ENCODE results near the gene MAP2K6.
A peak's percentile ranks its signal among the peaks of the same experiment; 100 is the strongest.

Gene MAP2K6

DNA sequence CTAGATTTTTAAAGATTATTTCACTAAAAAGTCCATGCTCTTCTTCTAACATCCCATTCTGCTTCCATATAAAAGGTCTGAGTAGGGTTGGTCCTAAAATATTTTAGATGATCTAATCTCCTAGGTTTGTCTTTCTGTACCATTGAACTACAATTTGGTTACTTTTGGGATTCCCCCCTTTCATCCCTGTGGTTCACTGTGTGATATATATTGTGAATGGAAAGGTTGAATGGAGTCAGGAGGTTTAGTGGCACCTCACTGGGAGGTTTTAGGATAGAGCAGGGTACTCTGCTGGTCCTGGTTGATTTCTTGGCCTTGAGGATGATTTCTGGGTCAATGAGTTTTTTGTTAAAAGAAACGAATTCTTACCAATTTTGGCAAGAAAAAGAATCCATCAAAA lies 29.5 kb downstream of the MAP2K6 start:
- H3K36me3 ChIP-seq (ENCODE audit: control insufficient read depth, insufficient read depth, low read length), result no peaks in the 10 kb centered on the region
- DNase-seq (ENCODE audit: extremely low read depth, insufficient read length), result no peak
- TF ChIP-seq, protein P1, sequence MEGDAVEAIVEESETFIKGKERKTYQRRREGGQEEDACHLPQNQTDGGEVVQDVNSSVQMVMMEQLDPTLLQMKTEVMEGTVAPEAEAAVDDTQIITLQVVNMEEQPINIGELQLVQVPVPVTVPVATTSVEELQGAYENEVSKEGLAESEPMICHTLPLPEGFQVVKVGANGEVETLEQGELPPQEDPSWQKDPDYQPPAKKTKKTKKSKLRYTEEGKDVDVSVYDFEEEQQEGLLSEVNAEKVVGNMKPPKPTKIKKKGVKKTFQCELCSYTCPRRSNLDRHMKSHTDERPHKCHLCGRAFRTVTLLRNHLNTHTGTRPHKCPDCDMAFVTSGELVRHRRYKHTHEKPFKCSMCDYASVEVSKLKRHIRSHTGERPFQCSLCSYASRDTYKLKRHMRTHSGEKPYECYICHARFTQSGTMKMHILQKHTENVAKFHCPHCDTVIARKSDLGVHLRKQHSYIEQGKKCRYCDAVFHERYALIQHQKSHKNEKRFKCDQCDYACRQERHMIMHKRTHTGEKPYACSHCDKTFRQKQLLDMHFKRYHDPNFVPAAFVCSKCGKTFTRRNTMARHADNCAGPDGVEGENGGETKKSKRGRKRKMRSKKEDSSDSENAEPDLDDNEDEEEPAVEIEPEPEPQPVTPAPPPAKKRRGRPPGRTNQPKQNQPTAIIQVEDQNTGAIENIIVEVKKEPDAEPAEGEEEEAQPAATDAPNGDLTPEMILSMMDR (IDR thresholded peaks at IDR 0.05; ENCODE audit: insufficient read depth, low read length, poor library complexity, severe bottlenecking), result no peak

DNA sequence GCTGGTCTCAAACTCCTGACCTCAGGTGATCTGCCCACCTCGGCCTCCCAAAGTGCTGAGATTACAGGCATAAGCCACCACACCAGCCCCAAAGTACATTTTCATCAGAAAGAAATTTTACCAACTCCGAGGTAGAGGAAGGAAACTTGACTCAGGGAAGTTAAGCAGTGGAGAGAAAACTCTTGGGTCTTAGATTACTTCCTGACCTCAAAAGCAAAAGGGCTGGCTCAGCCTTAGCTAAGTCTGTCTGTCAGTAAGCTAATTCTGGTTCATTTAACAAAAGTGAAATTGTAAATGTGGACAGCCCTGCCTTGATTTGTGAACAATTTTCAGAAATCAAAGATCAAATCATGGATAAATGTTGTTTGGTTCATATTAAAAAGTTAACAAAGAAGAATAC lies 30.6 kb downstream of the MAP2K6 start:
- H3K27me3 ChIP-seq (replicated peaks; ENCODE audit: control insufficient read depth, insufficient read depth, low read length), result no peaks in the 10 kb centered on the region
- H3K4me3 ChIP-seq (replicated peaks; ENCODE audit: low read depth, low read length), result no peak overlapping the region
- no peaks in the 10 kb centered on the region for H3K36me3 ChIP-seq (ENCODE audit: control insufficient read depth, insufficient read depth, low read length)
- TF ChIP-seq, protein P1 (IDR thresholded peaks at IDR 0.05; ENCODE audit: insufficient read depth, low read length, poor library complexity, severe bottlenecking), result no peak
- DNase-seq (ENCODE audit: extremely low read depth, insufficient read length), result no peak

More for the DNA sequence above, 29.5 kb downstream of the MAP2K6 start:
- no peaks in the 10 kb centered on the region for H3K27me3 ChIP-seq (replicated peaks; ENCODE audit: control insufficient read depth, insufficient read depth, low read length)
- H3K4me3 ChIP-seq (replicated peaks; ENCODE audit: low read depth, low read length), result no peak overlapping the region

DNA sequence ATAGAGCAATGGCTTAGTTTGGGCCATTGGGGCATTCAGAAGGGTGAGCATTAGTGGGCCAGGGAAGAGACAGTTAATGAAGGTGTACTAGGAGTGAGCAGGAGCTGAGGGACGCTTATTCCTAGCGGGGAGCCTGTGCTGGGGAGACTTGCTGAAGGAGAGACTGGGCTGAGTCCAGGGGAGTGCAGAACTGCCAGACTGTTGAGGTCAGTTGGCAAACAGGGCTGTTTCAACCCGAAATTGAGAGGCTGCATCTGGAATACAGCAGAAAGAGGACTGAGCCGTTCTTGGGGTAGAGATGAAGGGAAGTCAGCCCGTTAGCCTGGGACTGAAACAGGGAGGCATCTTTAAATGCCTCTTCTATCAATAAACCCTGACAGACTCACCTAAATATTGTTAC lies 33.2 kb downstream of the MAP2K6 start:
- Histone ChIP-seq H3K27me3 (replicated peaks; ENCODE audit: control insufficient read depth, insufficient read depth, low read length) (no peaks in the 10 kb centered on the region), H3K4me3 (replicated peaks; ENCODE audit: low read depth, low read length) (no peak overlapping the region), H3K36me3 (ENCODE audit: control insufficient read depth, insufficient read depth, low read length) (no peaks in the 10 kb centered on the region)
- DNase-seq (ENCODE audit: extremely low read depth, insufficient read length), result no peak
- TF ChIP-seq, protein P1 (IDR thresholded peaks at IDR 0.05; ENCODE audit: insufficient read depth, low read length, poor library complexity, severe bottlenecking), result no peak

DNA sequence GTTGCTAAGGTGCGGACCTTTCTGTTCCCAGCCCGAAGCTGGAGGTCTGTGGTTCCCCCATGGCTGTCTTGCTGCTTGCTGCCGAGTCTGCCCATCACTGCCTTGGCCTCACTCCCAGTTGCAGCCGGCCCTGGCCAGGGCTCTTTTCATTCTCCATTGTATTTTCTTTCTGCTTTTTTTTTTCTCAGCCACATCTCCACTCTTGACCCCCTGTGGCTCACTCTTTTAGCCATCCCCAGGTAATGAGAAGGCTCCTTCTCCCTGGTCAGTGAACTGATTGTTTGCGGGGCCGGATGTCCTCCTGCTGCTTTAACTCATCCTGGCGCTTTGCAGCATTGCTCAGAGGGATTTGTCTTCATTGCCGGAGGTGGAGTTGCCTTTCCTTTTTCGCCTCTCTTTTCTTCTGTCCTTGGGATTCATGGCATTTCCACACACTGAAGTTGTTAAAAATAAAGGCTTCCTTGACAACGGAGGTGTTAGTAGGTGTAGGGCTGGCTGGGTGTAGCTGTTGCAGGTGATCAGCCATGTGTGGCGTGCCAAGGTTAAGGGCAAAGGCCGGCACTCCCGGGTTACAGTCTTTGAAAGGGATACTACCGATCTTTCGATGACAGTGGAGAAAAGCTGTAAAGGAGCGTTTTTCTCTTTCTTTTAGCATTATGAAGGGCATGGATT lies 34.1 kb downstream of the MAP2K6 start:
- no peak for DNase-seq (ENCODE audit: extremely low read depth, insufficient read length)
- Histone ChIP-seq H3K27me3 (replicated peaks; ENCODE audit: control insufficient read depth, insufficient read depth, low read length) (no peaks in the 10 kb centered on the region), H3K36me3 (ENCODE audit: control insufficient read depth, insufficient read depth, low read length) (no peaks in the 10 kb centered on the region), H3K4me3 (replicated peaks; ENCODE audit: low read depth, low read length) (no peak overlapping the region)
- TF ChIP-seq, protein P1 (IDR thresholded peaks at IDR 0.05; ENCODE audit: insufficient read depth, low read length, poor library complexity, severe bottlenecking), result no peak

DNA sequence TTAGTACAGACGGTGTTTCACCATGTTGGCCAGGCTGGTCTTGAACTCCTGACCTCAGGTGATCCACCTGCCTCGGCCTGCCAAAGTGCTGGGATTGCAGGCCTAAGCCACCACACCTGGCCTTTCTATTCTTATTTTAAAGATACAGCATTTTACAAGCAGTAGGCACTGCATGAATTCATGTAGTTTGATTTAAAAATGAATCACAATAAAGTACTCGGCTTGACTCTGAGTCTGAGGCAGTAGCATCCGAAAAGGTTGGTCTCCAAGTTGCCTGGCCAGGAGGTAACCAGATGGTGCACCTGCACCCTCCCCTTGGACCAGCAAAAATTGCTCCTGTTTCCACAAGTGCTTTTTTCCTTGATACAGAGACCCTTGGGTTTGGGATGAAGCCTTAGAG lies 35.6 kb downstream of the MAP2K6 start:
- H3K36me3 ChIP-seq (ENCODE audit: control insufficient read depth, insufficient read depth, low read length), result no peaks in the 10 kb centered on the region
- no peak for DNase-seq (ENCODE audit: extremely low read depth, insufficient read length)
- TF ChIP-seq, protein P1 (IDR thresholded peaks at IDR 0.05; ENCODE audit: insufficient read depth, low read length, poor library complexity, severe bottlenecking), result no peak
- H3K4me3 ChIP-seq (replicated peaks; ENCODE audit: low read depth, low read length), result no peak overlapping the region
- no peaks in the 10 kb centered on the region for H3K27me3 ChIP-seq (replicated peaks; ENCODE audit: control insufficient read depth, insufficient read depth, low read length)

DNA sequence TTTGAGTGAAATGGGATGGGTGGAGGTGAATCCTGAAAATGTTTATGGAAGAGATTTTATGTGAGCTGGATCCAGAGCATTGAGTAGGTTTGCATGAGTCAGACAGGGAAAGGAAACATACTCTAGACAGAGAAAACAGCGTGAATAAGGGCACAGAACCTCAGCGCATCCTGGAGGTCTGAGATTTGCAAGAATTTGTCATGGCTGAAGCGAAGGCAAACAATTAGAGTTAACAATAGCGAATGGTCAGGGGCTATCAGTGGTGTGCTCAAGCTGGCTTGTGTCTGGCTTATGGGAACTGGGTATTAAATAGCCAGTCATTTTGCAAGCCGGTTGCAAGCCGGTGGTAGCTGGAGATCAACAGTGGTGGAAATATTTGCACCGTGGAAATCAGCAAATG lies 36.4 kb downstream of the MAP2K6 start:
- no peak for DNase-seq (ENCODE audit: extremely low read depth, insufficient read length)
- H3K36me3 ChIP-seq (ENCODE audit: control insufficient read depth, insufficient read depth, low read length), result no peaks in the 10 kb centered on the region
- no peaks in the 10 kb centered on the region for H3K27me3 ChIP-seq (replicated peaks; ENCODE audit: control insufficient read depth, insufficient read depth, low read length)
- H3K4me3 ChIP-seq (replicated peaks; ENCODE audit: low read depth, low read length), result peak overlapping the region; percentile 26
- TF ChIP-seq, protein P1 (IDR thresholded peaks at IDR 0.05; ENCODE audit: insufficient read depth, low read length, poor library complexity, severe bottlenecking), result no peak

All from GM06990 (cell line).